HEK293T (cell line): ENCODE data around the gene TBX1.

ENCODE experiments used
- ELF4 ChIP-seq: fragments of 450-650 bp; IDR thresholded peaks from 2 replicates; pipeline ENCODE4 v1.6.1; 2017; ENCODE audit warnings: antibody characterized with exemption
- FOXK2 ChIP-seq: fragments of 450-650 bp; IDR thresholded peaks from 2 replicates; pipeline ENCODE4 v1.6.1; 2016; ENCODE audit warnings: mild to moderate bottlenecking
- FOXM1 ChIP-seq: fragments of 450-650 bp; IDR thresholded peaks from 2 replicates; pipeline ENCODE4 v1.6.1; 2017; ENCODE audit warnings: mild to moderate bottlenecking, borderline replicate concordance
- NFRKB ChIP-seq: fragments of 450-650 bp; IDR thresholded peaks from 2 replicates; pipeline ENCODE4 v1.6.1; 2016; ENCODE audit warnings: mild to moderate bottlenecking, moderate library complexity
- SUZ12 ChIP-seq: fragments of 450-650 bp; IDR thresholded peaks from 2 replicates; pipeline ENCODE4 v1.6.1; 2016; ENCODE audit warnings: mild to moderate bottlenecking
- TARDBP ChIP-seq: fragments of 450-650 bp; IDR thresholded peaks from 2 replicates; pipeline ENCODE4 v1.6.1; 2016
- ZNF384 ChIP-seq: fragments of 450-650 bp; IDR thresholded peaks from 2 replicates; pipeline ENCODE4 v1.6.1; 2016

GRCh38 chr22:19713245-19713644, 47.3 kb upstream of the TBX1 start:
- no peak for TF ChIP-seq SUZ12
- no peak for TF ChIP-seq FOXK2
- no peak for TF ChIP-seq ZNF384
- no peak for TF ChIP-seq ELF4
- no peak for TF ChIP-seq NFRKB
- TF ChIP-seq FOXM1: no peak
- no peak for TF ChIP-seq TARDBP
